Measurements from ENCODE around the gene IL31RA. TPM values are rescaled to one million over a fixed set of nuclear protein-coding genes. Genes with fewer than 3 reads are reported as not detected.

IL31RA gene
- total and polyA plus RNA-seq, 2 of the 13 experiments (the other 11 are each of a cell fraction or from before 2014, with no cell fraction given) = not detected

DNA sequence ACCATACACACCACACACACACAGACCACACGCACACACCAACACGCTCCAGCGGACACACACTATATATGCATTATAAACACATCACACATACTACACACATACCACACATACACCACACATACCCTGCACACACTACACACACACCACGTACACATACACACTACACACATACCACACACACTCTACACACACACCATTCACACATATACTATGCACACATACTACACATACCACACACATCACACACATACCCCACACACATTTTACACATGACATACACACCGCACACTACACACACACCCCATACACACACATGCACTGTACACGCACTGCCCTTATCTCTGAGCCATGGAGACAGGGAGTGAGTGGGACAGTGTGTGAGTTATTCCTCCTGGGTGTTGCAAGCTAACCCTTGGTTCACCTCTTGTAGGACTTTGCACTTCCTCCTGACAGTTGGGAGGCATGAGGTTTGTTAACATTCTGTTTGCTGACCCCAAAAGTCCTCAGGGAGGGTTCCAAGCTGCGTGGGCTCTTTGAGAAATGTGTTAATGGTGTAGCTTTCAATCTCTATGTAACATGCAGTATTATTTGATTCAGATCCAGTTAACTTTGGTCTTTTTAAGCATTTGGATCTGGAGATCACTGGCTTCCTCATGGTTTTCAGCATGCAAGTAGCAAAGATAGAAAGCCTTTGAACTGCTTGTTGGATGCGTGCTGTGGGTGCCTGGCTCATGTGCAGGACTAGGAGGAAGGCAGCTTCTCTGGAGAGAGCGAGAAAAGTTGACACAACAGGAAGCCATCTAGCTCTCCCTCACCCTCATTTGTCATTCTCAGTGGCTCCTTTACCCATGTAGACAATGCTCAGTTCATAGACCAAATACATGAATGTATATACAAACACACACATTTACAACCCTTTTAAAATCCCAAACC, 13.7 kb downstream of the IL31RA start (continued):
- no peak for TF ChIP-seq ZBTB3 (CRISPR knock-in tag; IDR thresholded peaks at IDR 0.05; ENCODE audit: borderline replicate concordance, low read depth)
- TF ChIP-seq SALL1 (CRISPR knock-in tag; IDR thresholded peaks at IDR 0.05) = peak; percentile 88
- peak; percentile 92 for TF ChIP-seq ESRRA (CRISPR knock-in tag; IDR thresholded peaks at IDR 0.05; ENCODE audit: low read depth)
- TF ChIP-seq ZNF782 (CRISPR knock-in tag; IDR thresholded peaks at IDR 0.05; ENCODE audit: borderline replicate concordance) = 0 out of 2 replicates have a peak, but pooled peaks have one; percentile 42
- peak; percentile 51; the same call in 1 of the 2 replicates for TF ChIP-seq JUN (CRISPR knock-in tag; IDR thresholded peaks at IDR 0.05)
- TF ChIP-seq SMAD1 (CRISPR knock-in tag; IDR thresholded peaks at IDR 0.05; ENCODE audit: borderline replicate concordance, low read depth) = no peak
- no peak for TF ChIP-seq ZSCAN30 (CRISPR knock-in tag; IDR thresholded peaks at IDR 0.05)
- TF ChIP-seq, protein P1, sequence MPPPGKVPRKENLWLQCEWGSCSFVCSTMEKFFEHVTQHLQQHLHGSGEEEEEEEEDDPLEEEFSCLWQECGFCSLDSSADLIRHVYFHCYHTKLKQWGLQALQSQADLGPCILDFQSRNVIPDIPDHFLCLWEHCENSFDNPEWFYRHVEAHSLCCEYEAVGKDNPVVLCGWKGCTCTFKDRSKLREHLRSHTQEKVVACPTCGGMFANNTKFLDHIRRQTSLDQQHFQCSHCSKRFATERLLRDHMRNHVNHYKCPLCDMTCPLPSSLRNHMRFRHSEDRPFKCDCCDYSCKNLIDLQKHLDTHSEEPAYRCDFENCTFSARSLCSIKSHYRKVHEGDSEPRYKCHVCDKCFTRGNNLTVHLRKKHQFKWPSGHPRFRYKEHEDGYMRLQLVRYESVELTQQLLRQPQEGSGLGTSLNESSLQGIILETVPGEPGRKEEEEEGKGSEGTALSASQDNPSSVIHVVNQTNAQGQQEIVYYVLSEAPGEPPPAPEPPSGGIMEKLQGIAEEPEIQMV (CRISPR knock-in tag; IDR thresholded peaks at IDR 0.05; ENCODE audit: low read depth) = 0 out of 2 replicates have a peak, but pooled peaks have one; percentile 40
- TF ChIP-seq, protein P2, sequence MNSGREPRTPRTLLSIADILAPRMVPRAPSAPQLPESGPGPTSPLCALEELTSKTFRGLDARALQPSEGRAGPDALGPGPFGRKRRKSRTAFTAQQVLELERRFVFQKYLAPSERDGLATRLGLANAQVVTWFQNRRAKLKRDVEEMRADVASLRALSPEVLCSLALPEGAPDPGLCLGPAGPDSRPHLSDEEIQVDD (CRISPR knock-in tag; IDR thresholded peaks at IDR 0.05; ENCODE audit: borderline replicate concordance) = no peak
- TF ChIP-seq HNF4A (CRISPR knock-in tag; IDR thresholded peaks at IDR 0.05) = peak; percentile 93
- no peak for TF ChIP-seq ZKSCAN1 (IDR thresholded peaks at IDR 0.05; ENCODE audit: low read length)
- TF ChIP-seq, protein P3, sequence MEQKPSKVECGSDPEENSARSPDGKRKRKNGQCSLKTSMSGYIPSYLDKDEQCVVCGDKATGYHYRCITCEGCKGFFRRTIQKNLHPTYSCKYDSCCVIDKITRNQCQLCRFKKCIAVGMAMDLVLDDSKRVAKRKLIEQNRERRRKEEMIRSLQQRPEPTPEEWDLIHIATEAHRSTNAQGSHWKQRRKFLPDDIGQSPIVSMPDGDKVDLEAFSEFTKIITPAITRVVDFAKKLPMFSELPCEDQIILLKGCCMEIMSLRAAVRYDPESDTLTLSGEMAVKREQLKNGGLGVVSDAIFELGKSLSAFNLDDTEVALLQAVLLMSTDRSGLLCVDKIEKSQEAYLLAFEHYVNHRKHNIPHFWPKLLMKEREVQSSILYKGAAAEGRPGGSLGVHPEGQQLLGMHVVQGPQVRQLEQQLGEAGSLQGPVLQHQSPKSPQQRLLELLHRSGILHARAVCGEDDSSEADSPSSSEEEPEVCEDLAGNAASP (CRISPR knock-in tag; IDR thresholded peaks at IDR 0.05; ENCODE audit: borderline replicate concordance) = peak; percentile 77; the same call in 1 of the 2 replicates
- 0 out of 2 replicates have a peak, but pooled peaks have one; percentile 22 for TF ChIP-seq BHLHE40 (IDR thresholded peaks at IDR 0.05; ENCODE audit: low read length)
- TF ChIP-seq ZBTB38 (CRISPR knock-in tag; IDR thresholded peaks at IDR 0.05) = 0 out of 2 replicates have a peak, but pooled peaks have one; percentile 18
- peak; percentile 13; the same call in 1 of the 2 replicates for TF ChIP-seq ZBTB7A (CRISPR knock-in tag; IDR thresholded peaks at IDR 0.05)
- TF ChIP-seq DPF2 (CRISPR knock-in tag; IDR thresholded peaks at IDR 0.05; ENCODE audit: borderline replicate concordance, low read depth) = peak; percentile 63; the same call in 1 of the 2 replicates
- TF ChIP-seq RBM22 (optimal IDR thresholded peaks at IDR 0.05; ENCODE audit: low read length) = no peak
- TF ChIP-seq ZNF333 (CRISPR knock-in tag; IDR thresholded peaks at IDR 0.05; ENCODE audit: borderline replicate concordance) = no peak
- TF ChIP-seq CBX2 (IDR thresholded peaks at IDR 0.05; ENCODE audit: low read depth, low read length) = no peak
- 0 out of 2 replicates have a peak, but pooled peaks have one; percentile 48 for TF ChIP-seq CBX2 (CRISPR knock-in tag; IDR thresholded peaks at IDR 0.05; ENCODE audit: low read depth)
- no peak for TF ChIP-seq GATA4 (IDR thresholded peaks at IDR 0.05; ENCODE audit: borderline replicate concordance, low read depth)
- TF ChIP-seq RFXAP (CRISPR knock-in tag; IDR thresholded peaks at IDR 0.05; ENCODE audit: borderline replicate concordance) = no peak
- peak in 1 of 2 experiments; percentile 79; a peak in 2 of 4 replicates for TF ChIP-seq EP300 (IDR thresholded peaks at IDR 0.05; ENCODE audit: low read depth in 2 of 2, low read length in 2 of 2)
- TF ChIP-seq EP300 (CRISPR knock-in tag; IDR thresholded peaks at IDR 0.05; ENCODE audit: borderline replicate concordance) = no peak
- TF ChIP-seq SSRP1 (CRISPR knock-in tag; IDR thresholded peaks at IDR 0.05) = 0 out of 2 replicates have a peak, but pooled peaks have one; percentile 51
- no peak for TF ChIP-seq ATRX (CRISPR knock-in tag; IDR thresholded peaks at IDR 0.05; ENCODE audit: borderline replicate concordance)
- TF ChIP-seq GATAD2A (CRISPR knock-in tag; IDR thresholded peaks at IDR 0.05) = peak; percentile 66
- no peak for TF ChIP-seq SP2 (CRISPR knock-in tag; IDR thresholded peaks at IDR 0.05)

Measured in HepG2 (cell line).